NCI-H1930 (cell line): ENCODE measurements around the gene RNF115.

Experiments
- DNase-seq, 2 experiments: peaks; one replicate each; lab custom pipeline; 2025; lab: John Stamatoyannopoulos, UW

RNF115 gene

DNA sequence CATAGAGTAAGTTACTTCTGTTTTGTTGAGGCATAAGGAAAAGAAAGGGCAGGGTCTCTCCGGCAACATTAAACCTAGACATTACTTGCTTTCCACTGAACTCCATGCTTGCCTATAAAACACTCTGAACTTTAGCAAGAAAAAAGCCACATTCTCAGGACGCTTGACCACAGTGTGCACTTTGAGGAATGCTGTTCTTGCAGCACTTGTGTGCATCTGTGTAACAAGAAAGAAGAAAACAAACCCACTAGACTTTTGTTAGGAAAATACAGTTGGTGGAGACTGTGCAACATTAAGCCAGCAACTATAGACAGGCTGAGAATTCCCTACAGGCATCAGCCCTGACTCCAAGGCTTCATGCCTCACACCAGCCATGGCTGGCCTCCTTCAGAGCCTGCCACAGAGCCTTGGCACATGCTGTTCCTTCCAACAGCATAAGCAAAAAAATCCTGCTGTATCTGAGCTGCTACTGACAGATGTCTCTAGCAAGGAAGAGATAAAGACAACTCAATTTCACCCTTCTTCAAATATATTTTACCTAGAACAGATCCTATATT is 122.5 kb downstream of the RNF115 start:
- no peak for DNase-seq

DNA sequence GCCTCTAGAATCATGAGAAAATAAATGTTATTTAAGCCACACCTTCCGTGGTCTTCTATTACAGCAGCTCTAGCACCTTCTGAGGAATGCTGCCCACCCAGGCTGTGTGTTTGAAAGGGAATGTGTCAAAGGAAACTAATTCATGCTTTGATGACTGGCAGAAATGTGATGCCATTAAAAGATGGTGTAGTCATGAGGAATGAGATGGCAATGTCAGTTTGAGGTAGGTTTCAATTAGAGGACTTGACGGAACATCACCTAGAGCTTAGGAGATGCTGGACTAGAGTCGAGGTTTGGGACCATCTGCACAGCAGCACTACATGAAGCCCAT is 127.3 kb downstream of the RNF115 start:
- DNase-seq = no peak

DNA sequence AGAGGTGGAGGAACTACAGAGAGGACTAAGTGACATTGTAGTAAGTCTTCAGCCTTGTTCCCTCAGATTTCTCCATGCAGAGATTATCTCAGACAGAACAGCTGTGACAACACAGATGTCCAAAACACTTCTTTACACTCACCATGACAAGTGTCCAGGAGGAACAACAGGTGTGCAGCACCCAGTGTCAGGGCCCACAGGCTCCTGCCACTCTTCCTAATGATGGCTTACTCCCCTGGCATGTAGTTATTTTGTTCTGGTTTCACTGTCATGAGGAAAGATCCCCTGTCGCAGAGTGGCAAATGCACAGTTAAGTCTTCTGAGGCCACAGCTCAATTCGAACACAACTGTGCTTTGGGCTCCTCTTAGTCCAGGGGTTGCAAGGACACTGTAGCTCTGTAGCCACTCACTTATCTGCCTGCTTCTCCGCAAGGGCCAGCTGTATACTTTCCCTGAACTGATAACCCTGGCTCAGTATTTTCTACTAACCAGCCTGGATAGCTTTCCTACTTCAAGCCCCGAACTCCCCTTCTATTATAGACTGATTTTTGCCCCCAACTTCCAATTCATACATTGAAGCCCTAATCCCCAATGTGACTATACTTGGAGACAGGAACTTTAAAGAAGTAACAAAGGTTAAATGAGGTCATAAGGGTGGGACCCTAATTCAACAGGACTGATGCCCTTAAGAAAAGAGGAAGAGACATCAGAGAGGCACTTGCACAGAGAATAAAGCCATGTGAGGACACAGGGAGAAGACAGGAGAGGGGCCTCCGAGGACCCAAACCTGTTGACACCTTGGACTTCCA is 127.9 kb downstream of the RNF115 start:
- no peak for DNase-seq

DNA sequence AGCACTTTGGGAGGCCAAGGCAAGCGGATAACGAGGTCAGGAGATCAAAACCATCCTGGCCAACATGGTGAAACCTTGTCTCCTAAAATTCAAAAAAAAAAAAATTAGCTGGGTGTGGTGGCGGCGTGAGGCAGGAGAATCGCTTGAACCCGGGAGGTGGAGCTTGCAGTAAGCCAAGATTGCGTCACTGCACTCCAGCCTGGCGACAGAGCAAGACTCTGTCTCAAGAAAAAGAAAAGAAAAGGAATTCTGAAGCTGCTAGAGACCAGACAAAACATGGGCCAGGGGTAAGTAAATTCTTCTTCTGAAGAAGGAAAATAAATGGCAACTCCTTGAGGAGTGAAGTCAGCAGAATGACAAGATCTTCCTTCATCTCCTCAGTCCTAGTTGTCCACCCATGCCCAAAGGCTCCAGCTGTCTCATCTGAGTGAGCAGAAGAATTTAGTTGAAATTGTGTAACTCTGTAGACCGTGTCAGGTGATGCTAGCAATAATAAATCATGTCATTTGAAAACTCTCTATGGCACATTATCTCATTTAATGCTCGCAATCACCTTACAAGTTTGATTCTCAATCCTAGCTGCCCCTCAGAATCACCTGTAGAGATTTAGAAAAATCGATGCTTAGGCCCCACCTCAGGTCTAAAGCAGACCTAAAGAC is 131.0 kb downstream of the RNF115 start:
- DNase-seq = no peak

DNA sequence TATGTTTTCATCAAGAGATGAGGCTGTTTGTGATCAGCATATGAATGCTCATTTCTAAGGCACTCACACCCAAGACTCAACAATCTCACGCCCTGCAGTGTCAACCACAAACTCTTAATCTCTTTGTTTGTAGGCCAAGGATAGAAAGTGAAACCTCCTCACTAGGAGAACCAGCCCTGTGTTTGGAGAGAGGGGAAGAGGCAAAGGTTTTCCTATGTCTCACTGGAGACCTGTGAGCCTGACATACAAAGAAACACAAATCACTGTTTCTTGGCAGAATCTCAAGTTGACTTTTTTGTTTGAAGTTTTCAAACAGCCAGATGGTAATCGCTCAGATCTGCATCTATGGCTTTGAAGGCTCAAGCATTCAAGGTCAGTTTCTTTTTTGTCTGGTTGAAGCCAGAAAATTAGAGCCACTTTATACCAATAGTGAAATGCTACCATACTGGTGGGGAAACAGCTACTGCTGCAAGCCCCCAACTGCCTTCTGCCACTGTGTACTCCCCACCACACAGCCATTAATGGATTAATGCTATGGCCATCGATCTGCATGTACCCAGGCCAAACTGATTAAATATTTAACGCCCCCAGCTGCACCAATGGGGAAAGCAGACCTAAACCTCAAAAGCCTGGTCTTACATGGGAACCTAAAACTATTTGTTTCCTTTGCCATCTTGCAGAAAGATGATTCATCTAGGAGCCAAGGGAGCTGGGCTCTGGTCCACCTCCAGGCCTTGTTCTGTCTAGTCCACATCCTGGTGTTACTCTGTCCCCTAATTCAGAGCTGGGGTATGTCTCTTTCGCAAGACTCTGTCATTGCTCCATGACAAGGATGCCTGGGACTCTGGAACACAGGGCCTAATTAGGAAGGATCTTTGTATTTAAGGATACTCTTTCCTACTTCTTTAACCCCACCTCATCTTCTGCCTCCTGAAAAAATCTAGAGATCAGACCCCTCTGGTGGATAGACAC is 133.0 kb downstream of the RNF115 start:
- DNase-seq = no peak

DNA sequence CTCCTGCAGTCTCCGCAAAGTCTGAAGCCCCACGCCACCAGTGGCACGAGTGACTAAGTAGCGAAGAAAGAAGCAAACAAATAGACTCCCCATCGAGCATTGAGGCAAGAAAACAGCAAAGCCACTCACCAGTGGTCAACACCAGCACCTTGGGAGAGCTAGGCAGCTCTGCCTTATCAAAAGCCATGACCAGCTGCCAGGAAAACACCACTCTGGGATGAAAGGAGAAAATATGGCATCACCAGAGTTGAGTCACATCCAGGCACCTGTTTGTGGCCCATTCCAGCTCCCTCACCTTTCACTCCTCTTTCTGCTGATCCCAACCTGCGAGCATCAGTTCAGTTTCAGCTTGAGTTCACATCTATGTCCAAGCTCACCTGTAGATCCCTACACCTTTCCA is 134.0 kb downstream of the RNF115 start:
- DNase-seq = no peak

DNA sequence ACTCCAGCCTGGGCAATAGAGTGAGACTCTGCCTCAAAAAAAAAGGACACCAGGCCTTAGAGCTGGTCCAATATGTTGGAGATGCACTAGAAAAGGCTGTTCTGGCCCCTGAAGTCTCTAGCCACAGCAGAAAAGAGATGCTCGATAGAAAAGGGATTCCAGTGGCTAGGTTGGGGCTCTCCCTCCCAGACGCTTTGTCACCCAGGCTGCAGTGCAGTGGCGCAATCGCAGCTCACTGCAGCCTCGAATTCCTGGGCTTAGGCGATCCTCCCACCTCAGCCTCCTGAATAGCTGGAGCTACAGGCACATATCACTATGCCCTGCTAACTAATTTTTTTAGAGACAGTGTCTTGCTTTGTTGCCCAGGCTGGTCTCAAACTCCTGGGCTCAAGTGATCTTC is 135.0 kb downstream of the RNF115 start:
- no peak for DNase-seq
